SKM-1 treated with dmso at 0.1 percent for 144 hours (cell line): Measurements from ENCODE around the gene HYI.

Experiments used
- DNase-seq: peaks from one replicate; lab custom pipeline; 2025; ENCODE audit not compliant: unreplicated experiment; lab: John Stamatoyannopoulos, UW

Gene HYI

DNA sequence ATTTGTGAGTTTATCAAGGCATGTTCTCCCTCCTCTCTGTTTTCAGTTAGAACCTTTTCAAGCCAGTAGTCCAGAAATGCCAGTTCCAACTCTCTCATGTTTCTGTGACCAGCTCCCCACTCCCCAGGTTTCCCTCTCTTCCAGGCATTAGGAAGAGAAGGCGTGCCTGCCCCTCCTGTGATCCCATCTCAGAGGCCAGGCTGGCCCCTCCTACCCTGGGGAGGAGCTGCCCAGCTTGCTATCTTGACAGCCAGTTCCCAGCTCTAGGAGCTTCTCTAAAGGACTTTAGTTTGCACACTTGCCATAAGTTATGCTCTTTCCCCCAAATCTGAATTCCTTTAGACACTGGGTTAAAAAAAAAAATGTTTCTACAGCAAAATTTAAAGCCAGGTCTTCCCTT, 8.9 kb downstream of the HYI start:
- DNase-seq: no peak

DNA sequence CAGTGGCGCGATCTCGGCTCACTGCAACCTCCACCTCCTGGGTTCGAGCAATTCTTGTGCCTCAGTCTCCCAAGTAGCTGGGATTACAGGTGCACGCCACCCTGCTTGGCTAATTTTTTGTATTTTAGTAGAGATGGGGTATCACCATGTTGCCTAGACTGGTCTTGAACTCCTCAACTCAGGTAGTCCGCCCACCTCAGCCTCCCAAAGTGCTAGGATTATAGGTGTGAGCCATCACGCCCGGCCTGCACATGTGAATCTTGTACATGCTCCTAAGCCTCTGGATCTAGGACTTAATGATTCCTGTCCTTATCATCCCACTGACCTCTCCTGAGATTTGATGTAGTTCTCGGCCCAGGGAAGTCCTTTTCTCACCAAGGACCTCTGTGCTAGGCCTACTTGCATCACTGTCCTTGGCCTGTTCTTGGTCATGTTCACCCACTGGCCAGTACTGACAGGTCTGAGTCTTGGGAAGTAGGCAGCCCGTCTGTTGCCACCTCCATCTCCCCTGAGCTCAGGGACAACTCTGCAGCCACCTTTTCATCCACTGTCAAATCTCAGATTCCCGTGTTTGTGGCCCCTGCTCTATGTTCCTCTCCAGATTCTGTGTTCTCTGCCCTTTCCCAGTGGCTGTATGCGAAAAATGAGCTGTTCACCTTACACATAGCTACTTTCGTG, 9.4 kb downstream of the HYI start:
- no peak for DNase-seq

DNA sequence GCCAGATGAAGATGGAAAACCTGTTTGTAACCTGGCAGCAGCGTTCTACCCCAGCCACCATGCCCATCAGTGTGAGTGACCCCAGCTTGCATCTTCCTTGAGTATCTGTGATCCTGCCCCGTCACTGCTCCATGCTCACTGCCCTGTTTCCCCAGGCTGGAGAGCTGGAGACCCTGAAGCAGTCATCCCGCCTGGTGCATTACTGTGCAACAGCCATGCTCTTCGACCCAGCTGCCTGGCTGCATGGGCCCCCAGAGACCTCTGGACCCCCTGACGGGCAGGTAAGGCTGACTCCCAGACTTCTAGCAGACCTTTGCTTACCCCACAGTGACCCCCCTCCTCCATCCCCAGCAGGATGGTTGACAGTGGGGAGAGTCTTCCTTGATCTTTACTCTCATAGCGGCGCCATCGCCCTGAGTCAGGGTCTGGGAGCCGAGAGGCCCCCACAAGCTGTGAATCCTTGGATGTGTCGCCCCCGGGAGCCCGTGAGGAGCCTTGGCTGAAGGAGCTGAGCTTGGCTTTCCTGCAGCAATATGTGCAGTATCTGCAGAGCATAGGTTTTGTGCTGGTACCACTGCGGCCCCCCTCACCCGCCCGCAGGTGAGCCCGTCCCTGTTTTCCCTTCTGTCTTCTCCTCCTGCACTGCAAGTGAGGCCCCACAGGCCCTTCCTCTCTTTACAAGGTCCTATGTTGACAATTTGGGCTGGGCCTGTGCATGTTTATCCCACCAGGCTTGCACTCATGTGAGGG, 10.4 kb downstream of the HYI start:
- DNase-seq: no peak

DNA sequence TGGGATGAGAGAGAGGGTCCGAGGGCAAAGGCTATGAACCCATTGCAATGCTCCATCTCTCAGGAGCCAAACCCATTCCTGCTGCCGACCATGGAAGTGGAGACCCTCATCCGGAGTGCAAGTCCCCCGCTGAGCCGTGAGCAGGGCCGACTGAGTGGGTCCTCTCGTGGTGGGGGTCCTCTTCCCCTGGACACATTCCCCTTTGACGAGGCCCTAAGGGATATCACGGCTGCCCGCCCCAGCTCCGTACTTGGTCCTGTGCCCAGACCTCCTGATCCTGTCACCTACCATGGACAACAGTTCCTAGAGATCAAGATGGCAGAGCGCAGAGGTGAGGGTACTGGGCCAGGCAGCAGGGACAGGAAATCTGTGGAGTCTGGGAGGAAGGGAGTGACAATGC, 11.0 kb downstream of the HYI start:
- no peak for DNase-seq

DNA sequence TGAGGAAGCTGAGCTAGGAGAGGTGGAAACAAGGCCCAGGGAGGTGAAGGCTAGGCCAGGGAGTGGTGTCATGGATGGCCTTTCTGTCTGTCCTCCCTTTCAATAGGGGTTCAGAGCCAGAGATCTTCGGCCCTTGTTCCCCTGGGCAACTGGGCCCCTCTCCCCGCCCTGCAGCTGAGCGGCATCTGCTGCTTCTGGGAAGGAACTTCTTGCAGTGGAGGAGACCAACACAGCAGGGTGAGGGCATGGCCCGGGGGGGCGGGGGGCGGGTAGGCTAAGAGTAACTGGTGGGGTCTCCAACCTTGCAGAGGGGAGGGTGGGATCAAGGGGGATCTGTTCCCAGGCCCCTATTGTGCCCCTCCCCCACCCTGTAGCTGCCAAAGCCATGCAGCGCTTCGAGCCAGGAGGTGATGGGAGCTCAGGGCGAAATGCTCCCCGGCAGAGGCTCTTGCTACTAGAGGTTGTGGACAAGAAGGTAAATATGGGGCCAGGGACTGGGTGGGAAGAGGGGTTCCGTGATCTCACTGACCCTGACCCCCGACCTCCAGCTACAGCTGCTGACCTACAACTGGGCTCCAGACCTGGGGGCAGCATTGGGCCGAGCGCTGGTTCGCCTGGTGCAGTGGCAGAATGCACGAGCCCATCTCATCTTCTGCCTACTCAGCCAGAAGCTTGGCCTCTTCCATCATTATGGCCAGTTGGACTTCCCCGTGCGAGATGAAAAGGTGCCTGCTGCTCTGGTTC, 11.7 kb downstream of the HYI start:
- no peak for DNase-seq

DNA sequence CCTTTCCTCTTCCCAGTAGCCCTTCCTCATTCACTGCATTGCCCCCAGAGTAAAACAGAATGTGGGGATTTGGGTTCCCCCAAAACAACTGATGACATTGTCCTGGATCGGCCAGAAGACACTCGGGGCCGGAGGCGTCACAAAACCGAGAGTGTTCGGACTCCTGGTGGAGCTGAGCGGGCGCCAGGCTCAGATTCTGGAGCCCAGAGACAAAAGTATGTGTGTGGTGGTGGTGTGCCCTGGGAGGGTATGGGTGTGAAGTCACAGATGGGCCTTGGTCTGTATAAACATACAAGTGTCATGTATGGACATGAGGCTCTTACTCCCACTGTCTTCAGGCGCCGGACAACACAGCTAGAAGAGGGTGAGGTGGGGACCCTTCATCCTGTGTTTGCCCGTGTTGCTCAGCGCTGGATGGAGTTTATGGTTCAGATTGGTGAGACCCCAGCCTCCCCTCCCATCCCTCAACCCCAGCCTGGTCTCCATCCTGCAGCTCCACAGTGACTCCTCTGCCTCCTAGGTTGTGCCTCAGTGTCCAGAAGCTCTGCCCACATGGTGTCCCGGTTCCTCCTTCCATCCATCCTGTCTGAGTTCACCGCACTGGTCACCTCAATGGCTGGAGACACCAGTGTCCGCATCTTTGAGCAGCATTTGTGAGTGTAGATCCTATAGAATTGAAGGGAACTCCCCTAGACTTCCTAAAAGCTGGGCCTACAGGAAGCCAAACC, 12.4 kb downstream of the HYI start:
- DNase-seq: no peak

DNA sequence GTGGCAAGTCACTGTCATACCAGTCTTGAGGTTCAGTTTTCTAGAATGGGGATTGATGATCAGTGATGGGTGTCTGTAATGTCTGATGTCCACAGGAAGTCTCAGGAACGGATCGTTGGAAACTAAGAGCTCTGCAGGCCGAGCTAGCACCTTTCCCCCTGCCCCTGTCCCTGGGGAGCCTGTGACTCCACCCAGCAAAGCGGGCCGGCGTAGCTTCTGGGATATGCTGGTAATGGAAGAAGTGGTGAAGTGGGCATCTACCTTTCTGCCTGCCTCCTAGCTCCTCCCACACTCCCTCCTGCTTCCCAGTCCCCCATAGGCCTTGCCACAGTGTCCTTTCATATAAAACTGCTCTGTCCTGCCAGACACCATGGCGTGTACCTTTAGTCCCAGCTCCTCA, 13.4 kb downstream of the HYI start:
- DNase-seq: no peak

DNA sequence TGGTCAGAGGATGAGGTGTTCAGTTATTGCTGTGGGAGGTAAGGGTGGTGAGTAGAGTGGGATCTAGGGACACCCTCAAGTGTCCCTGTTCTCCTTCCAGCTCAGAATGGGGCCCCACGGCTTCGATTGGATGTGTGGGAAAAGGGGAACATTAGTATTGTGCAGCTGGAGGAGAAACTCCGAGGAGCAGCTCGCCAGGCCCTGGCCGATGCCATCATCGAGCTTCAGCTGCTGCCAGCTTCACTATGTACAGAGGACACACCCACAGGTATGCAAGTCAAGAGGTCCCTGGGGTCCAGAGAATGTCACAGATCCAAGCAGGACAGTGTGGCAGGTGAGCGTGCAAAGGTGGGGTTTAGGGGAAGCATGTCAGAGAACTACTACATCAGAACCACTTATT, 13.9 kb downstream of the HYI start:
- DNase-seq: no peak

DNA sequence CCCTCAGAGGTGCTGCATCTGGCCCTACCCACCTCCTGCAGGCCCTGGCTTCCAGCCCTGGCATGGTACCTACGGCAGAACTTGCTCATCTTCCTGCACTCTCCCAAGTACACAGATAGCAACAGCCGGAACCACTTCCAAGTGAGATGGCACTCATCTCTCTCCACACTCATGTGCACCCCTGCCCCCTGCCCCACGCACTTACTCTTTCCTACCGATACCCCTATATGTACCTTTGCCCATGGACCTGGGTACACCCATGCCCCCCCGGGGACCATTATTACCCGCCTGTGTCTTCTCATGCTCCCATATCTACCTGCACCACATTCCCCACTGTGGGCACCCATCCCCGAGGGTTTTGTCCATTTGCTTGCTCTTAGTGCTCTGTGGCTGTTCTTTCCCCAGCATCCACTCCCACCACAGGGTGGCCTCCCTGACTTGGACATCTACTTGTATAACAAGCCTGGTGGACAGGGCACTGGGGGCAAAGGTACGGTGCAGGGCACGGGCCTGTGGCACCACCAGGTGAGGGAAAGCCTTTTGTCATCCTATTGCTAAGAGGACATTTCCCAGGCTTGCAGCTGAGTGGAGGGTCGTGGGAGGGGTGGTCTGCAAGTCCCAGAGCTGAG, 14.7 kb downstream of the HYI start:
- DNase-seq: no peak

DNA sequence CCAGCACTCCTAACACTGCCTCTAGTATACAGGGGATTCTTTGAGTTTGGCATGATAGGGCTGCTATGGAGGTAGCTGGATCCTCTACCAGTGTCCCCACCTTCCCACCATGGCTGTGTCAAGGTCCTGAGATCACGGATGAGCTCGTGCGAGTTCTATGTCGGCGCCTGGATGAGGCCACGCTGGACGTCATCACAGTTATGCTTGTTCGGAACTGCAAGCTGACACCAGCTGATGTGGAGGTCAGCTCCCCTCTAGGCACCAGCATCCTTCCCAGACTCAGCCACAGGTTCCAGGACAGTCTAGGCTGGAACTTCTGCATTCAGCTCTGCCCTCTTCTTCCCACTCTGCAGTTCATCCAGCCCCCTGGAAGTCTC, 15.2 kb downstream of the HYI start:
- DNase-seq: no peak

DNA sequence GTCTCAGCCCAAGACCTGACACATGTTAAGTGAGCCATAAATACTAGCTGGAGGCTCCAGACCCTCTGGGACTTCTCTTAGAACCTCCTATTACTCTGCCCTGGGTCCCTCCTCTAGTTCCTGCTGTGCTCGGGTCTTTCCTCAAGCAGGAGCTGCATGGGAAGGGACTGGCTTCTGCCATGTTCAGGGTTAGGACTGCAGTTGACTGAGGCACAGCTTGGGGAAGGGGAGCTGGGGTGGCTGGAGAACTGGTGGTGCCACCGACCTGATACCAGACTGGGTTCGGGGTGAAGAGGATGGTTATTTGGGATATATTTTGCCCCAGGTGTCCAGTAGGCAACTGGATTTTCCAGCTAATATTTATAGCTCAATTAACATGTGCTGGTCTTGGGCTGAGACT, 15.7 kb downstream of the HYI start:
- no peak for DNase-seq

DNA sequence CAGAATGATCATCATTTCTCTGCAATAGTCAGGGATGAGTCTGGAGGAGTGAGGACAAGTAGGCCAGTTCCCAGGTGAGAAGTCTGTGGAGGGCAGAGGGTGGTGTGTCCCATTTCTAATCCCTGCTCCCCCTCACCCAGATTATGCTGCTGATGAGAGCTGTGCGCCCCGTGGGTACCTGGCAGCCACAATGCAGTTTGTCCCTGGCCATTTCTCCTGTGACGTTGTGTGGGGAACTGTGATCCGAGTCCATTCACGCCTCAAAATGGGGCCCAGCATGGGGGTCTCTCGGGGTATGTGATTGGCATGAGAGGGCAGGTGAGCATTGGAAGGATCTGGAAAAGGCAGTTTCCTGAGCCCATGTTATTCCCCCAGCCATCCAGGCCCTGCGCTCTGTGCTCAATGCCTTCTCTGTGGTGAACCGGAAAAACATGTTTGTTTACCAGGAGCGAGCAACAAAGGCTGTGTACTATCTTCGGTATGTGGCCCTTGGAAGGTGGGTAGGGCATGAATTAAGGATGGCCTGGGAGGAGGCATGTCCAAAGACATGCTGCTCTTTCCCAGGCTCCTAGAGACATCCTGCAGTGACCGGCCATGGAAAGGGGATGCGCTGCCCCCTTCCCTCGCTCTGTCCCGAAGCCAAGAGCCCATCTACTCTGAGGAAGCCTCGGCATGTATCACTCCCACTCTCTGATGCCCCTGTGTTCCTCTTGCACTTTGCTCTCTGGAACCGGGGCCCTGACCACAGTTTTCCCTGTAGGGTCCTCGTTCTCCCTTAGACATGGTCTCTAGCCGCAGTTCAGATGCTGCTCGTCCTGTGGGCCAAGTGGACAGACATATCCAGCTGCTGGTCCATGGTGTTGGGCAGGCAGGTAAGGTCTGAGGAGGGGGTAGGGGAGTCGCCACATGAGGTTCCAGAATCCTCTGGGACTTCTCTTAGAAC, 16.4 kb downstream of the HYI start:
- DNase-seq: no peak

DNA sequence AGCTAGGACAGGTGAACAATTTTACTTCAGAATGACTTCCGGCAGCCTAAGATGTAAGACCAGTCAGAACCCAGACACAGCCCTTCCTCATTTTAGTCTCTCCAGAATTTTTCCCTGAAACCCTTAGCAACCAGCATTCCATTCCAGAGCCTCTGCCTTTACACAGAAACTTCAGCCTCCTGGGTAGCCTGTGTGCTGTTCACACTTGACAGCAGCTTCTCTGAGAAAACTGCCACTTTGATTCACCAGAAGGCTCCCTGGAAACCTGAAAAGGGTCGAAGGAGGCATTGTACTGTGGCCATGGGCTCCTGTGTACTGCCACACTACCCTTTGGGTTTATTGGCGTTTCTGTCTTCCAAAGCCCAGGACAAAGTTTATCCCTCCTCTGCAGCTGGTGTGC, 17.4 kb downstream of the HYI start:
- DNase-seq: no peak

DNA sequence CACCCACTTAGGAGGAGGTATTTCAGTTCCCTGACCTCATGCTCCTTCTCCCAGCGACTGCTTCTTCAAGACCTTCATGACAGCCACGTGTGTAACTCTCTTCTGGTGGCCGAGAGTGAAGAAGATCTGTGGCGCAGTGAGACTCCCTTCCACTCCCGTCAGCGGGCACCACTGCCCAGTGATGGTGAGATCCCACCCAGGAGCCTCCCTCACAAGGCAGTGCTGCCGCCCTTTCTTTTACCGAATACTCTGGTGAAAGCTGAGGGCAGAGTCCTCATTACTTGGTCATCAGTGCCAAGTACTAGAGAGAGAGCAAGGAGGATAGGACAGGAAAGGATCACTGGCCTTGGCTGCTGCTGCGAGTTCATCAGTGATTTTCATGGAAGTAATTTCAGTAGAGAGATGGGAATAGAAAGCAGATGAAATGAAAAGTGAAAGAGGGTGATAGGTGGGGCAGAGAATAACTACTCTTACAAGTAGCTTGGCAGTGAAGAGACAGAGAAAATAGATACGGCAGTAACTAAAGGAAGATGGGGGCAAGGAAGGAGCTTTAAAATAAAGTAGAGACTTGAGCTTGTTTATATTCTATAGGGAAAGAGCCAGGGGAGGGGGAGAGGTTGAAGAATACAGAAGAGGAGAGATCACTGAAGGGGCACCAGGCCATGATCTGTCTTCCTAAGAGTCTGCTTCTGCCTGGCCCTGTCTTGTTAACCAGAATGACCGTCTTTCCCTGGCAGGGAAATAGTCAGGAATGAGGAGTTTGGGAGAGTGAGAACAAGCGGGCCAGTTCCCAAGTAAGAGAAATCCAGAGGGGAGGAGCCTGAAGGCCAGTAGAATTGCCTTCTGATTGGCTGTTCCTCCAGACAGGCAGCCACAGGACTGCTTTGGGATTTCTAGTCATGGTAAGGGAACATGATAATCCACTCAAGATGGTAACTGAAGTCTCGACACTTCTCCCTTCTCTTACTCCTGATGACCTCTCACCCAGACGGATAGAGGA, 18.3 kb downstream of the HYI start:
- DNase-seq: no peak

DNA sequence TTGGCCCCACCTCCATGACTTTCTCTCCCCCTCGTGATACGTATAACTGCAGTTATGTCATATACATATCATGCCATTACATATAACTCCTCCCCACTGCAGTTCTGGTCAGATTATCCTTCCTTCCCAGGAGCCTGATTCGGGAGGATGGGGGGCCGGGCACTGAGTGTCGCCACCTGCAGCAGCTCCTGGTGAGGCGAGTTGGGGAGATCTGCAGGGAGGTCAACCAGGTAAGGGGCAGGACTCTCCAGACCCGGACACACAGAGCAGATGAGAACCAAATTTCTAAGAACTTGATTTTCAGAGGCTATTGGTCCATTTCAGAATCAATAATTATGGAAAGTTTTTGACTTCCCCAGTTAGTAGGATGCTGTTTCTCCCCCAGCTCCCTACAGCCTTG, 19.5 kb downstream of the HYI start:
- no peak for DNase-seq

DNA sequence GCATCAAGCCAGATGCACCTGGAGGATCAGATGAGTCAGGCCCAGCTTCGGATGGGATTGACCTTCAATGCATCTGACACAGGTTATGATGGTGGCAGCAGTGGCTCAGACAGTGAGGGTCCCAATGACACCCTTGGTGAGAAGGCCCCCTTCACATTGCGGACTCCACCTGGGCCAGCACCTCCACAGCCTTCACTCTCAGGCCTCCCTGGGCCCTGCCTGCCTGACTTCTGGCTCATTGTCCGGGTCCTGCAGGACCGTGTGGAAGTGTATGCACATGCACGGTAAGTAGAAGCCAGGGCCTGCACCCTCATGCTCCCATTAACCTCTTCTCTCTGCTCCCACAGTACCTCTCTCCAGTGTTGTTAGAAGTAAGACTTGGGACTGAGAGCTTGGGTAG, 20.8 kb downstream of the HYI start:
- no peak for DNase-seq

DNA sequence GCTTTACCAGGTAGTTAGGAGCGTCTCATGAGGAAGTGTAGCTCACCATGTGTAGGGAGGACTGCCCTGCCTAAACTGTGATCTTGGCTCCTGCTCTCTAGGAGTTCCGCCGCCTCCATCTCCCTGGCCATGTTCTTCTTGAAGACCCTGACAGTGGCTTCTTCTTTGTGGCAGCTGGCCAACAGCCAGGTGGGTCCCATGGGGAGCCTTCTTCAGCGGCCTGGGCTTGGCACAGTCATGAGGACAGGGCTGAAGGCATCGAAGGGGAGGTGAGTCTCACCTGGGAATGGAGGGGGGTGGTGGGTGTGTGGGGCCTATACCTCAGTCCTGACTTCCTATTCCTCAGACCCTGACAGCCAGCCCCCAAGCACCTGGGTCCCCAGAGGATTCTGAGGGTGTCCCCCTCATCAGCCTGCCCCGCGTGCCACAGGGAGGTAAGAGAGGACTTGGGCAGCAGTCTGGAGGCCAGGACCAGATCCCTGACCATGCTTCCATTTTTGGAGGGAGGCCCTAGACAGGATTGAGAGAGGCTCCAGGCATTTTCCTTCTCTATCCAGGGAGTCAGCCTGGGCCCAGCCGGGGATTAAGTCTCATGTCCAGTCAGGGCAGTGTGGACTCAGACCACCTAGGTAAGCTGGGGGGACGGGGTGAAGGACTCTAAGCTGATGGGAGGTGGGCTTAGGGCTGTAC, 21.4 kb downstream of the HYI start:
- DNase-seq: no peak

DNA sequence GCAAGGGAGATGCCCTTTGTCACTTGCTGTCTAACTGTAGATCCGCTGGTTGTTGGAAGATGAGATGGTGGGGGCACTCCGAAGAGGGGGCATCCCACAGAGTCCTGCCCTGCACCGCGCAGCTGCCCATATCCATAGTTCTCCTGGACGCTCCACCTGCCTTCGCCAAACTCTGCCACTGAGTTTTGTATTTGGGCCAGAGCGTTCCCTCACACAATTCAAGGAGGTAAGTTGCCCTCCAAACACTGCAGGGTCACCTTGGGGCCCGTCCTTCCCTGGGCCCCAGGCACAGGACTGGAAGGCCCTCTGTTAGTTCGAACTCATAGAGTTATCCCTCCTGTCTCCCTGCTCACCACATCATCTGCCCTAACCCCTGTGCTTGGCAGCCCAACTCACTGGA, 22.1 kb downstream of the HYI start:
- no peak for DNase-seq
